Subcutaneous adipose tissue (tissue), 4 donors: Measurements from ENCODE around the gene DAPK1. TPM values are rescaled to one million over a fixed set of nuclear protein-coding genes. Genes with fewer than 3 reads are reported as not detected.

ENCODE experiments used
- CTCF ChIP-seq: fragments of 450-650 bp; IDR thresholded peaks from one replicate; pipeline ENCODE4 v1.5.1; 2016; ENCODE audit warnings: low read depth, mild to moderate bottlenecking, control low read depth, antibody characterized with exemption, moderate library complexity
- total RNA-seq, 4 donors: library from RNA; depleted of rRNA; stranded (reverse); fragments of >200 nt; gene quantifications; one replicate each; pipeline ENCODE4 v1.1.0, GENCODE V29; 2016

Gene DAPK1
- total RNA-seq, 4 donors from 2014 or later: 29.5 to 63.2 (median 43.4) TPM

GRCh38 chr9:87554976-87555375, 57.3 kb downstream of the DAPK1 start:
- no peak for TF ChIP-seq CTCF

- no peak for TF ChIP-seq CTCF
These were observed 58.4 kb downstream of the DAPK1 start for GRCh38 chr9:87556039-87556438.

- TF ChIP-seq CTCF: no peak
These were observed 59.2 kb downstream of the DAPK1 start for GRCh38 chr9:87556821-87557220.

GRCh38 chr9:87557996-87558395, 60.3 kb downstream of the DAPK1 start:
- no peak for TF ChIP-seq CTCF

GRCh38 chr9:87558606-87559190, 61.0 kb downstream of the DAPK1 start:
- TF ChIP-seq CTCF: no peak

- no peak for TF ChIP-seq CTCF
These were observed 64.4 kb downstream of the DAPK1 start for GRCh38 chr9:87562062-87562461.

- TF ChIP-seq CTCF: no peak
These were observed 65.0 kb downstream of the DAPK1 start for GRCh38 chr9:87562530-87563170.
